Transverse colon (tissue), 4 donors: ENCODE results near the gene NDUFB3.

Experiments used
- EP300 ChIP-seq: sonication (generic); formaldehyde crosslinking; IDR thresholded peaks from one replicate; pipeline ENCODE4 v1.6.1; 2017; ENCODE audit warnings: antibody characterized with exemption, low read depth
- POLR2A ChIP-seq: fragments of 450-650 bp; IDR thresholded peaks from one replicate; pipeline ENCODE4 v1.6.1; 2016; ENCODE audit warnings: antibody characterized with exemption, mild to moderate bottlenecking, moderate library complexity
- POLR2AphosphoS5 ChIP-seq, 3 donors: sonication (generic); formaldehyde crosslinking; IDR thresholded peaks; one replicate each; pipeline ENCODE4 v1.6.1; 2016; ENCODE audit warnings: antibody characterized with exemption in 3 of 3
- TF ChIP-seq, protein P1 (sequence below), 5 experiments: fragments of 200-600 bp in 3 of 5; fragments of 450-650 bp in 2 of 5; sonication (generic) in 3 of 5; IDR thresholded peaks; 1 replicate in 2 of 5; 2 replicates in 3 of 5; pipeline ENCODE4 v1.5.1; 2016 to 2017; ENCODE audit warnings: antibody characterized with exemption in 5 of 5, inconsistent platforms in 3 of 5, mild to moderate bottlenecking in 2 of 5, moderate library complexity in 1 of 5

DNA sequence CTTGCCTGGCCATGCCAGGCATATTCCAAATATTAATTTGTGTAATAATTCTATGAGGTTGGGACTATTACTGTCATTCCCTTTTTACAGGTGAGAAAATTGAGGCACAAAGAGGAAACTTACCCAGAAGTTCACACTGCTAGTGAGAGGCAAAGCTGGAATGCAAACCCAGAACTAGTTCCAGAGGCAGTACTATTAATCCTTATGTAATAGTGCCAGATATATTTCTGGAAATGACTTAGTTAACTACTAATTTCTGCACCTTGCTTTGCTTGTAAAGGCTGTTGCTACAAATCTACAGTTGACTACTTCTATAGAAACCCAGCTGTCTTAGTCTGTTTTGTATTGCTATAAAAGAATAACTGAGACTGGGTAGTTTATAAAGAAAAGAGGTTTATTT lies 38.8 kb downstream of the NDUFB3 start:
- TF ChIP-seq, protein P1, sequence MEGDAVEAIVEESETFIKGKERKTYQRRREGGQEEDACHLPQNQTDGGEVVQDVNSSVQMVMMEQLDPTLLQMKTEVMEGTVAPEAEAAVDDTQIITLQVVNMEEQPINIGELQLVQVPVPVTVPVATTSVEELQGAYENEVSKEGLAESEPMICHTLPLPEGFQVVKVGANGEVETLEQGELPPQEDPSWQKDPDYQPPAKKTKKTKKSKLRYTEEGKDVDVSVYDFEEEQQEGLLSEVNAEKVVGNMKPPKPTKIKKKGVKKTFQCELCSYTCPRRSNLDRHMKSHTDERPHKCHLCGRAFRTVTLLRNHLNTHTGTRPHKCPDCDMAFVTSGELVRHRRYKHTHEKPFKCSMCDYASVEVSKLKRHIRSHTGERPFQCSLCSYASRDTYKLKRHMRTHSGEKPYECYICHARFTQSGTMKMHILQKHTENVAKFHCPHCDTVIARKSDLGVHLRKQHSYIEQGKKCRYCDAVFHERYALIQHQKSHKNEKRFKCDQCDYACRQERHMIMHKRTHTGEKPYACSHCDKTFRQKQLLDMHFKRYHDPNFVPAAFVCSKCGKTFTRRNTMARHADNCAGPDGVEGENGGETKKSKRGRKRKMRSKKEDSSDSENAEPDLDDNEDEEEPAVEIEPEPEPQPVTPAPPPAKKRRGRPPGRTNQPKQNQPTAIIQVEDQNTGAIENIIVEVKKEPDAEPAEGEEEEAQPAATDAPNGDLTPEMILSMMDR (IDR thresholded peaks at IDR 0.05) = no peak
- TF ChIP-seq POLR2A (no peak), EP300 (no peak), POLR2AphosphoS5 (IDR thresholded peaks at IDR 0.05) (no peak)
